Spleen (tissue), 11 donors: ENCODE data around the gene FMO1. TPM values are rescaled to one million over a fixed set of nuclear protein-coding genes. Genes with fewer than 3 reads are reported as not detected.

Source experiments
- DNase-seq: peaks from one replicate; pipeline ENCODE4 v3.0.0-alpha.2; 2020
- H3K27ac ChIP-seq, 8 donors: fragments of 200-600 bp; sonication (generic) in 7 of 8; 1 replicate in 4 of 8; 2 replicates in 4 of 8; pipeline versions ENCODE4 v1.5.0 to v1.8.0; 2016 to 2021; ENCODE audit warnings: inconsistent platforms in 4 of 8, mild to moderate bottlenecking in 4 of 8, moderate library complexity in 1 of 8
- H3K27me3 ChIP-seq, 7 donors: fragments of 200-600 bp; sonication (generic) in 6 of 7; replicated peaks in 1 of 7; 1 replicate in 4 of 7; 2 replicates in 3 of 7; pipeline versions ENCODE4 v1.5.0 to v1.8.0; 2016 to 2021; ENCODE audit warnings: inconsistent platforms in 3 of 7, mild to moderate bottlenecking in 1 of 7
- H3K36me3 ChIP-seq, 6 donors: fragments of 200-600 bp; sonication (generic) in 5 of 6; 1 replicate in 4 of 6; 2 replicates in 2 of 6; pipeline versions ENCODE4 v1.5.0 to v1.8.0; 2016 to 2021; ENCODE audit warnings: inconsistent platforms in 2 of 6
- H3K4me1 ChIP-seq, 6 donors: fragments of 200-600 bp; sonication (generic) in 5 of 6; 1 replicate in 3 of 6; 2 replicates in 3 of 6; pipeline versions ENCODE4 v1.5.0 to v1.8.0; 2016 to 2021; ENCODE audit warnings: inconsistent platforms in 3 of 6
- H3K4me3 ChIP-seq, 8 donors: fragments of 200-600 bp; sonication (generic) in 7 of 8; 1 replicate in 4 of 8; 2 replicates in 4 of 8; pipeline versions ENCODE4 v1.5.0 to v1.8.0; 2016 to 2021; ENCODE audit warnings: inconsistent platforms in 4 of 8, mild to moderate bottlenecking in 4 of 8, moderate library complexity in 2 of 8
- H3K9me3 ChIP-seq, 8 donors: fragments of 200-600 bp; sonication (generic) in 7 of 8; 1 replicate in 4 of 8; 2 replicates in 4 of 8; pipeline versions ENCODE4 v1.5.0 to v1.8.0; 2016 to 2021; ENCODE audit warnings: inconsistent platforms in 4 of 8
- POLR2A ChIP-seq, 3 donors: fragments of 450-650 bp; IDR thresholded peaks; one replicate each; pipeline ENCODE4 v1.5.1; 2017; ENCODE audit warnings: antibody characterized with exemption in 3 of 3, mild to moderate bottlenecking in 1 of 3
- POLR2AphosphoS5 ChIP-seq, 3 donors: sonication (generic); formaldehyde crosslinking; IDR thresholded peaks; one replicate each; pipeline ENCODE4 v1.5.1; 2017; ENCODE audit warnings: antibody characterized with exemption in 3 of 3
- WGBS, 5 donors: extraction: QIAGEN DNeasy Blood & Tissue Kit in 3 of 5; methylation state at CpG; one replicate each; pipeline versions ENCODE4 v1.1.5 to v1.1.7; 2013 to 2018; 5-methylcytosine and 5-hydroxymethylcytosine counted together
- intact Hi-C: fragments of 100-400 bp; cut with DNase I; formaldehyde crosslinking; loops from one replicate; pipeline ENCODE4 v1.15.0; 2023; ENCODE audit warnings: low total_unique reads
- polyA plus RNA-seq, 3 donors: library from polyadenylated mRNA; stranded (reverse); fragments of 200-250 nt; gene quantifications; one replicate each; pipeline ENCODE4 v1.2.1, GENCODE V29; 2013
- total RNA-seq, 7 donors: library from RNA; depleted of rRNA in 3 of 7; stranded (reverse); fragments of >200 nt in 3 of 7; fragmentation: NEBNext Ultra II Directional in 4 of 7; extraction: Animal tissue kit (Norgen Biotek cat#: 25700) in 4 of 7; gene quantifications; one replicate each; pipeline versions ENCODE4 v1.1.0 to v1.2.1, GENCODE V29; 2016 to 2021
- TF ChIP-seq, protein P1 (sequence below), 11 experiments: fragments of 200-600 bp in 7 of 11; fragments of 450-650 bp in 4 of 11; sonication (generic) in 4 of 11; IDR thresholded peaks in 8 of 11; conservative IDR thresholded peaks in 3 of 11; 1 replicate in 7 of 11; 2 replicates in 4 of 11; pipeline versions ENCODE4 v1.4.0 to v1.8.0; 2016 to 2021; ENCODE audit warnings: antibody characterized with exemption in 11 of 11, inconsistent platforms in 4 of 11, mild to moderate bottlenecking in 1 of 11
- donor health status: healthy with polysubstance abuse.
- donor health status: DM: no; HTN: no; CAD: no; lungs with moderate emphysema.
- donor health status: DM: no; HTN: no; CAD: no.
- donor health status: Bipolar disorder and iron deficiency.
- donor health status: healthy.
- donor health status: DM: no; HTN: no; CAD: no.
- donor health status: DM: yes; HTN: yes; CAD: no.

The FMO1 gene
- total and polyA plus RNA-seq, 10 donors: 0.17 to 0.30 (median 0.22) TPM; not detected in 7

DNA sequence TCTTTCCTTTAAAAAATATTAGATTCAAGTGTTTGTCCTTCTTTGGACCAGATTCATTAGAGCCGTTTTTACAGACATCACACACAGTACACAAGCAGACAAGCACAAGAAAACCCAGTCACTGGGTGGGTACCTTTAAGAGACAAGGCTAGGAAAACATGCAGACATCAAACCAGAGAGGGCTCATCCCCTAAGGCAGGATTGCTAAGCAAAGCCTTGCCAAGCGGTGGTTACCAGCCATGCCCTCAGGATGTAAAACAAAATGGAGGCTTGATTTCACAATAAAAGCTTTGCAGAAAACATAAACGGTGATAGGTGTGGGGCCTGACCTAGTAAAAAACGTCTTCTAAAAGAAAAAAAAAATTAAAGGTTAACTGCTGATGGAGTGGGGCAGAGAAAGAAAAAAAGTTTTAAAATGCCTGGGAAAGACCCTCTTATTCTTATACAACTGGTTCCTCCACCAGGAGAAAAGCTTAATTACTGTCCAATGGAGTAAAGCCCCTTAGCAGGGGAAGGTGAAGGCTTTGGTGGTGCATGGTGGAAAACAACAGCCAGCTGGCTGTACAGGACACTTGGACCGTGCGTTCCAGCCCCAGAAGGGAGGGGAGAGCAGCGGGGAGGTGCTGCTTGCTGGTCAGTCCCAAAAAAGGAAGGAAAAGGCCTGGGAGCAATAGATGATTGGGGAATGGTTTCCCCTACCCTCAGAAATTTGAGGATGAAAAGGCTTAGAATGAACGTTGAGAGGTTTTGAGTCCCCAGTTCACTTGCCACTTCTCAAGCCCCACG, 30.4 kb upstream of the FMO1 start:
- Histone ChIP-seq H3K36me3 (no peaks in the 10 kb centered on the region), H3K9me3 (no peaks in the 10 kb centered on the region), H3K4me3 (no peak overlapping the region), H3K27ac (no peak overlapping the region), H3K4me1 (peaks cover 0 to 5% (median 0%) of the 10 kb centered on the region in 6 donors), H3K27me3 (no peaks in the 10 kb centered on the region)
- TF ChIP-seq POLR2A (IDR thresholded peaks at IDR 0.05) (no peak), POLR2AphosphoS5 (IDR thresholded peaks at IDR 0.05) (no peak)
- WGBS, 5 donors: 81 to 88% (median 84%) methylated on average over 9 of the region's 9 CpGs
- no peak for DNase-seq
- intact Hi-C loops: no loop called here

DNA sequence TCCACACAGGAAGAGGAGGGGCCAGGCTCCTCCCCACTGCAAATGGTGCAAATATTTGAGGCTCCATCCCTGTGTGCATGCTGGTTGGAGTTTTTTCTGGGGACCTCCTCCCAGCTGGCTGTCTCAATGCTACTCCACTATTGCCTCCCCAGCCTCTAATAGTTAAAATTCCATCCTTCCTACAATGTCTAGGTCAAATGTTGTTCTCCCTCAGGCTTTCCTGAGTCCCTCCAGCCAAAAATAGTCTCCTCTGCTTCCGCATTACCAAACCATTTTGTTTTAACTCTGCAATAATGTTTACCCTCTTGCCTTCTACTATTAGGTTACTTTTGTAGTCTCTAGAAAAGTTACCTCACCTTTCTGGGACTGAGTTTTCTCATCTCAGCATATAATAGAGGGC, 29.6 kb upstream of the FMO1 start:
- no peaks in the 10 kb centered on the region for H3K36me3 ChIP-seq
- no peak overlapping the region for H3K4me3 ChIP-seq
- no peak for DNase-seq
- H3K27ac ChIP-seq: no peak overlapping the region
- WGBS, 5 donors: 0 to 90% (median 87%) methylated on average over 1 of the region's 1 CpG
- no peaks in the 10 kb centered on the region for H3K9me3 ChIP-seq
- TF ChIP-seq POLR2A (IDR thresholded peaks at IDR 0.05): no peak
- TF ChIP-seq POLR2AphosphoS5 (IDR thresholded peaks at IDR 0.05): no peak
- TF ChIP-seq, protein P1, sequence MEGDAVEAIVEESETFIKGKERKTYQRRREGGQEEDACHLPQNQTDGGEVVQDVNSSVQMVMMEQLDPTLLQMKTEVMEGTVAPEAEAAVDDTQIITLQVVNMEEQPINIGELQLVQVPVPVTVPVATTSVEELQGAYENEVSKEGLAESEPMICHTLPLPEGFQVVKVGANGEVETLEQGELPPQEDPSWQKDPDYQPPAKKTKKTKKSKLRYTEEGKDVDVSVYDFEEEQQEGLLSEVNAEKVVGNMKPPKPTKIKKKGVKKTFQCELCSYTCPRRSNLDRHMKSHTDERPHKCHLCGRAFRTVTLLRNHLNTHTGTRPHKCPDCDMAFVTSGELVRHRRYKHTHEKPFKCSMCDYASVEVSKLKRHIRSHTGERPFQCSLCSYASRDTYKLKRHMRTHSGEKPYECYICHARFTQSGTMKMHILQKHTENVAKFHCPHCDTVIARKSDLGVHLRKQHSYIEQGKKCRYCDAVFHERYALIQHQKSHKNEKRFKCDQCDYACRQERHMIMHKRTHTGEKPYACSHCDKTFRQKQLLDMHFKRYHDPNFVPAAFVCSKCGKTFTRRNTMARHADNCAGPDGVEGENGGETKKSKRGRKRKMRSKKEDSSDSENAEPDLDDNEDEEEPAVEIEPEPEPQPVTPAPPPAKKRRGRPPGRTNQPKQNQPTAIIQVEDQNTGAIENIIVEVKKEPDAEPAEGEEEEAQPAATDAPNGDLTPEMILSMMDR (IDR thresholded peaks at IDR 0.05 in 8 of 11, conservative IDR thresholded peaks at IDR 0.05 in 3 of 11): no peak
- H3K4me1 ChIP-seq: peaks cover 0 to 5% (median 0%) of the 10 kb centered on the region in 6 donors
- intact Hi-C loops: no loop called here
- no peaks in the 10 kb centered on the region for H3K27me3 ChIP-seq

DNA sequence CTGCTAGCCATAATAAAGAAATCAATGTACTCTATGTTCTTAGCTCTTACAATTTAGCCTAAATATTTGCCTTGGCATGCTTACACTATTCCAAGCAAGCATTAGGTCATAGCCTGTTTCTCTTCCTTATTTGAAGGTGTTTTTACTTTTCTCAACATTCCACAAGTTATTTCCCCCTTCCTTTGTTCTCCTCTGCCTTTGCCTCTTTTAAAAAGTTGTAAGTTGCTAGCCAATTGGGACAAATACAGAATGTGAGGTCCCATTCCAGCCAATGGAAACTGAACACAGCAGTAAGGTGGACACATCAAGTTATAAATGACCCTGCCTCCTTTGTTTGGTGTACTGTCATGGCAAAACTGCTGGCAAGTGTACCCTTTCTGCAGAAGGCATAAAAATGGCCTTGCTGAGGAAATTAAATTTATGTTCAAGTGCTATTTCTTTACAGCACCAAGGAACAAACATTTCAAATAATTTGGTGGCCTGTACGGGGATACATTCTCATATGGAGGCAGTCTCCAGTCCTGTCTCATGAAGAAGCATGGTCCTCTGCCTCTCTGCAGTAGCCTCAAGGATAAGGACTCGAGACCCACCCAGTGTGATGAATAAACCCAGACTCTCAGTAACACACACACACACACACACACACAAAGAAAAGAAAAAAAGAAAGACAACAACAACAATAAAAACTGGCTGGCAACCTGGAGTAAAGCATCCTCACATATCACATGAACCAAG, 28.8 kb upstream of the FMO1 start:
- intact Hi-C loops: loop anchor here (10.0 kb wide), 1 partner anchor 255 kb away; no protein-coding TSS in a partner anchor
- Histone ChIP-seq H3K27ac (no peak overlapping the region), H3K36me3 (no peaks in the 10 kb centered on the region), H3K27me3 (no peaks in the 10 kb centered on the region), H3K4me3 (no peak overlapping the region), H3K9me3 (no peaks in the 10 kb centered on the region), H3K4me1 (peaks cover 0 to 5% (median 0%) of the 10 kb centered on the region in 6 donors)
- WGBS, 5 donors: 79 to 92% (median 80%) methylated on average over 2 of the region's 2 CpGs
- no peak for TF ChIP-seq POLR2A (IDR thresholded peaks at IDR 0.05)
- no peak for TF ChIP-seq POLR2AphosphoS5 (IDR thresholded peaks at IDR 0.05)
- TF ChIP-seq, protein P1 (IDR thresholded peaks at IDR 0.05 in 8 of 11, conservative IDR thresholded peaks at IDR 0.05 in 3 of 11): no peak
- no peak for DNase-seq

DNA sequence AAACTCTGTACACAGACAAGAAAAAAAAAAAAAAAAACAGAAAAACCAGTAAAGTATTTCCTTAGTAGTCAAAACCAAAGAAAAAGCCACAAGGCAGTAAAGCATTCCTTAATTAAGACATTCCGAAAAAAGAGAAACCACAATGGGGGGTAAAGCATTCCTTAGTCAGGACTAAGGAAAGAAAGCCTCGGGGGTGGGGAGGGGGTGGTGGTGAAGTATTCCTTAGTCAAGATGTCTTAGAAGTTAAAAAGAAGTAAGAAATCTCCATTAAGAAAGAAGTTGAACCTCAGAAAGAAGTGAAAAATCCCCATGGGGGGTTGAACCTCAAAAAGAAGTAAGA, 28.2 kb upstream of the FMO1 start:
- no peak for DNase-seq
- Histone ChIP-seq H3K27me3 (no peaks in the 10 kb centered on the region), H3K9me3 (no peaks in the 10 kb centered on the region), H3K36me3 (no peaks in the 10 kb centered on the region), H3K4me3 (no peak overlapping the region), H3K27ac (peak overlapping the region in 2 of 8 donors; percentile 46 to 51), H3K4me1 (peaks cover 0 to 5% (median 0%) of the 10 kb centered on the region in 6 donors)
- 30 to 74% (median 69%) methylated on average over 2 of the region's 2 CpGs for WGBS, 5 donors
- intact Hi-C loops: loop anchor here (10.0 kb wide), 1 partner anchor 255 kb away; no protein-coding TSS in a partner anchor
- TF ChIP-seq, protein P1 (IDR thresholded peaks at IDR 0.05 in 8 of 11, conservative IDR thresholded peaks at IDR 0.05 in 3 of 11): no peak
- TF ChIP-seq POLR2A (IDR thresholded peaks at IDR 0.05) (no peak), POLR2AphosphoS5 (IDR thresholded peaks at IDR 0.05) (no peak)
